ENCODE measurements around the gene TMEM51. TPM values are rescaled to one million over a fixed set of nuclear protein-coding genes. Genes with fewer than 3 reads are reported as not detected.
A peak's percentile ranks its signal among the peaks of the same experiment; 100 is the strongest.

Gene TMEM51
- total and polyA plus RNA-seq, 2 of the 13 experiments (the other 11 are each of a cell fraction or from before 2014, with no cell fraction given): 12.2 to 22.3 TPM

GRCh38 chr1:15206418-15207030 is 53.0 kb downstream of the TMEM51 start (continued):
- TF ChIP-seq, protein P1, sequence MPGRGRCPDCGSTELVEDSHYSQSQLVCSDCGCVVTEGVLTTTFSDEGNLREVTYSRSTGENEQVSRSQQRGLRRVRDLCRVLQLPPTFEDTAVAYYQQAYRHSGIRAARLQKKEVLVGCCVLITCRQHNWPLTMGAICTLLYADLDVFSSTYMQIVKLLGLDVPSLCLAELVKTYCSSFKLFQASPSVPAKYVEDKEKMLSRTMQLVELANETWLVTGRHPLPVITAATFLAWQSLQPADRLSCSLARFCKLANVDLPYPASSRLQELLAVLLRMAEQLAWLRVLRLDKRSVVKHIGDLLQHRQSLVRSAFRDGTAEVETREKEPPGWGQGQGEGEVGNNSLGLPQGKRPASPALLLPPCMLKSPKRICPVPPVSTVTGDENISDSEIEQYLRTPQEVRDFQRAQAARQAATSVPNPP (CRISPR knock-in tag; IDR thresholded peaks at IDR 0.05): peak; percentile 39; the same call in 1 of the 2 replicates
- TF ChIP-seq ZNF678 (CRISPR knock-in tag; IDR thresholded peaks at IDR 0.05) (no peak), AKAP8 (CRISPR knock-in tag; IDR thresholded peaks at IDR 0.05) (no peak; the same call in 1 of the 2 replicates), NR2C2 (CRISPR knock-in tag; IDR thresholded peaks at IDR 0.05; ENCODE audit: borderline replicate concordance) (peak; percentile 68), ZNF746 (CRISPR knock-in tag; IDR thresholded peaks at IDR 0.05) (peak; percentile 47; the same call in 1 of the 2 replicates), KMT2A (CRISPR knock-in tag; IDR thresholded peaks at IDR 0.05) (no peak; the same call in none of the 2 replicates), TBX2 (CRISPR knock-in tag; IDR thresholded peaks at IDR 0.05; ENCODE audit: borderline replicate concordance) (no peak; the same call in 1 of the 2 replicates), HNRNPK (IDR thresholded peaks at IDR 0.05; ENCODE audit: low read depth, low read length, poor library complexity, severe bottlenecking) (no peak), ZNF703 (CRISPR knock-in tag; IDR thresholded peaks at IDR 0.05; ENCODE audit: borderline replicate concordance) (no peak), ATF7-NPFF (CRISPR knock-in tag; IDR thresholded peaks at IDR 0.05; ENCODE audit: low read depth) (peak; percentile 39; the same call in 1 of the 2 replicates), JUNB (CRISPR knock-in tag; IDR thresholded peaks at IDR 0.05; ENCODE audit: borderline replicate concordance) (no peak), RARA (CRISPR knock-in tag; IDR thresholded peaks at IDR 0.05) (0 out of 2 replicates have a peak, but pooled peaks have one; percentile 41), SMAD3 (CRISPR knock-in tag; IDR thresholded peaks at IDR 0.05) (0 out of 2 replicates have a peak, but pooled peaks have one; percentile 34), ZXDC (CRISPR knock-in tag; IDR thresholded peaks at IDR 0.05) (no peak), MAZ (IDR thresholded peaks at IDR 0.05; ENCODE audit: borderline replicate concordance, low read depth, low read length) (peak; percentile 27; the same call in 1 of the 2 replicates), MAZ (CRISPR knock-in tag; IDR thresholded peaks at IDR 0.05; ENCODE audit: low read depth) (no peak)
- TF ChIP-seq, protein P2, sequence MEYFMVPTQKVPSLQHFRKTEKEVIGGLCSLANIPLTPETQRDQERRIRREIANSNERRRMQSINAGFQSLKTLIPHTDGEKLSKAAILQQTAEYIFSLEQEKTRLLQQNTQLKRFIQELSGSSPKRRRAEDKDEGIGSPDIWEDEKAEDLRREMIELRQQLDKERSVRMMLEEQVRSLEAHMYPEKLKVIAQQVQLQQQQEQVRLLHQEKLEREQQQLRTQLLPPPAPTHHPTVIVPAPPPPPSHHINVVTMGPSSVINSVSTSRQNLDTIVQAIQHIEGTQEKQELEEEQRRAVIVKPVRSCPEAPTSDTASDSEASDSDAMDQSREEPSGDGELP (IDR thresholded peaks at IDR 0.05; ENCODE audit: borderline replicate concordance, low read depth): peak; percentile 77; the same call in 1 of the 2 replicates
